H9 (cell line): ENCODE data around the gene RNLS. TPM values are rescaled to one million over a fixed set of nuclear protein-coding genes. Genes with fewer than 3 reads are reported as not detected.

Source experiments
- DNase-seq: peaks from one replicate; pipeline ENCODE4 v3.0.0-alpha.2; 2017
- H2AFZ ChIP-seq: one replicate; pipeline ENCODE4 v1.6.1; 2013; ENCODE audit warnings: mild to moderate bottlenecking, low read length, control low read depth, moderate library complexity
- H2AK5ac ChIP-seq: 2 replicates; pipeline ENCODE4 v1.6.1; 2013; ENCODE audit warnings: low read length, control low read depth, mixed read lengths; ENCODE audit not compliant: insufficient read length
- H2BK120ac ChIP-seq: one replicate; pipeline ENCODE4 v1.6.1; 2013; ENCODE audit warnings: low read depth, mild to moderate bottlenecking, low read length, control low read depth, inconsistent platforms; ENCODE audit not compliant: poor library complexity, severe bottlenecking
- H2BK12ac ChIP-seq: 2 replicates; pipeline ENCODE4 v1.6.1; 2013; ENCODE audit warnings: low read length, control low read depth, mixed read lengths, low read depth; ENCODE audit not compliant: insufficient read length
- H2BK15ac ChIP-seq: 2 replicates; pipeline ENCODE4 v1.6.1; 2013; ENCODE audit warnings: low read depth, low read length, control low read depth
- H2BK20ac ChIP-seq: one replicate; pipeline ENCODE4 v1.6.1; 2013; ENCODE audit warnings: low read depth, mild to moderate bottlenecking, low read length, control low read depth, inconsistent platforms; ENCODE audit not compliant: poor library complexity, severe bottlenecking
- H2BK5ac ChIP-seq: 2 replicates; pipeline ENCODE4 v1.6.1; 2013; ENCODE audit warnings: low read length, control low read depth, mixed read lengths; ENCODE audit not compliant: insufficient read length
- H3K14ac ChIP-seq: 2 replicates; pipeline ENCODE4 v1.6.1; 2013; ENCODE audit warnings: low read length, control low read depth; ENCODE audit not compliant: insufficient read depth
- H3K18ac ChIP-seq: 2 replicates; pipeline ENCODE4 v1.6.1; 2013; ENCODE audit warnings: low read depth, mild to moderate bottlenecking, mixed read lengths, low read length, control low read depth; ENCODE audit not compliant: insufficient read length
- H3K23ac ChIP-seq: 2 replicates; pipeline ENCODE4 v1.6.1; 2013; ENCODE audit warnings: low read length, control low read depth, mixed read lengths, low read depth; ENCODE audit not compliant: insufficient read length
- H3K23me2 ChIP-seq: 2 replicates; pipeline ENCODE4 v1.6.1; 2013; ENCODE audit warnings: low read depth, mild to moderate bottlenecking, mixed read lengths, low read length, control low read depth; ENCODE audit not compliant: insufficient read length, poor library complexity, severe bottlenecking
- H3K27ac ChIP-seq: 2 replicates; pipeline ENCODE4 v1.5.1; 2013; ENCODE audit warnings: low read length, control low read depth, mixed read lengths, low read depth; ENCODE audit not compliant: insufficient read length
- H3K27me3 ChIP-seq: 2 replicates; pipeline ENCODE4 v1.6.1; 2013; ENCODE audit warnings: low read length, control low read depth, inconsistent platforms; ENCODE audit not compliant: insufficient read depth
- H3K4ac ChIP-seq: 2 replicates; pipeline ENCODE4 v1.6.1; 2013; ENCODE audit warnings: low read depth, mild to moderate bottlenecking, control low read depth, inconsistent platforms, low read length, moderate library complexity
- H3K4me1 ChIP-seq: 2 replicates; pipeline ENCODE4 v1.6.1; 2013; ENCODE audit warnings: low read length, control low read depth, inconsistent platforms; ENCODE audit not compliant: insufficient read depth
- H3K4me2 ChIP-seq: 2 replicates; pipeline ENCODE4 v1.6.1; 2013; ENCODE audit warnings: low read length, control low read depth, mixed read lengths; ENCODE audit not compliant: insufficient read length, insufficient read depth
- H3K56ac ChIP-seq: 2 replicates; pipeline ENCODE4 v1.6.1; 2013; ENCODE audit warnings: low read depth, mild to moderate bottlenecking, mixed read lengths, low read length, control low read depth; ENCODE audit not compliant: insufficient read length
- H3K79me1 ChIP-seq: 2 replicates; pipeline ENCODE4 v1.6.1; 2013; ENCODE audit warnings: low read depth, mild to moderate bottlenecking, moderate library complexity, low read length, control low read depth, inconsistent platforms; ENCODE audit not compliant: insufficient read depth, poor library complexity, severe bottlenecking
- H3K79me2 ChIP-seq: 2 replicates; pipeline ENCODE4 v1.6.1; 2013; ENCODE audit warnings: low read length, control low read depth, inconsistent platforms; ENCODE audit not compliant: insufficient read depth
- H3K9ac ChIP-seq: 2 replicates; pipeline ENCODE4 v1.6.1; 2013; ENCODE audit warnings: low read length, control low read depth, mixed read lengths; ENCODE audit not compliant: insufficient read length; ENCODE audit errors: extremely low read depth
- H3K9me3 ChIP-seq: one replicate; pipeline ENCODE4 v1.6.1; 2013; ENCODE audit warnings: low read depth, low read length, inconsistent platforms; ENCODE audit not compliant: control insufficient read depth
- H3T11ph ChIP-seq: one replicate; pipeline ENCODE4 v1.6.1; 2013; ENCODE audit warnings: mild to moderate bottlenecking, low read length, control low read depth, inconsistent platforms
- H4K20me1 ChIP-seq: one replicate; pipeline ENCODE4 v1.6.1; 2013; ENCODE audit not compliant: control insufficient read depth, insufficient read length, insufficient read depth
- H4K5ac ChIP-seq: 2 replicates; pipeline ENCODE4 v1.6.1; 2013; ENCODE audit warnings: low read depth, mild to moderate bottlenecking, mixed read lengths, low read length, control low read depth; ENCODE audit not compliant: insufficient read length
- H4K8ac ChIP-seq: replicated peaks from 2 replicates; pipeline ENCODE4 v1.6.1; 2013; ENCODE audit warnings: low read length, control low read depth, mixed read lengths, low read depth; ENCODE audit not compliant: insufficient read length
- H4K91ac ChIP-seq: 2 replicates; pipeline ENCODE4 v1.6.1; 2013; ENCODE audit warnings: low read depth, mild to moderate bottlenecking, moderate library complexity, mixed read lengths, low read length, control low read depth; ENCODE audit not compliant: insufficient read length
- H3K27ac Mint-ChIP-seq, 3 experiments: 2 replicates in 2 of 3; 3 replicates in 1 of 3; pipeline ENCODE4 v1.8.0; 2020 to 2021; ENCODE audit warnings: mixed read lengths in 3 of 3, mild to moderate bottlenecking in 1 of 3, moderate library complexity in 1 of 3
- H3K27me3 Mint-ChIP-seq: 2 replicates; pipeline ENCODE4 v1.8.0; 2021; ENCODE audit warnings: low read depth, mild to moderate bottlenecking, moderate library complexity, mixed read lengths
- H3K36me3 Mint-ChIP-seq, 3 experiments: 2 replicates in 2 of 3; 3 replicates in 1 of 3; pipeline ENCODE4 v1.8.0; 2020 to 2021; ENCODE audit warnings: low read depth in 3 of 3, mixed read lengths in 3 of 3; ENCODE audit not compliant: insufficient read depth in 1 of 3
- H3K4me1 Mint-ChIP-seq, 2 experiments: 2 replicates each; pipeline ENCODE4 v1.8.0; 2020; ENCODE audit warnings: mixed read lengths in 2 of 2
- H3K4me3 Mint-ChIP-seq, 2 experiments: 2 replicates in 1 of 2; 3 replicates in 1 of 2; pipeline ENCODE4 v1.8.0; 2020 to 2021; ENCODE audit warnings: mild to moderate bottlenecking in 2 of 2, mixed read lengths in 2 of 2, moderate library complexity in 1 of 2
- H3K9me3 Mint-ChIP-seq, 2 experiments: 2 replicates in 1 of 2; 3 replicates in 1 of 2; pipeline ENCODE4 v1.8.0; 2020; ENCODE audit warnings: mild to moderate bottlenecking in 2 of 2, mixed read lengths in 2 of 2, moderate library complexity in 1 of 2
- CTCF ChIP-seq: fragments of 200-600 bp; sonication (generic); conservative IDR thresholded peaks from 3 replicates; pipeline ENCODE4 v1.8.0; 2021; ENCODE audit warnings: antibody characterized with exemption, mild to moderate bottlenecking
- WGBS: extraction: QIAGEN DNeasy Blood & Tissue Kit; methylation state at CpG from one replicate; pipeline ENCODE4 v1.1.7; 2013; ENCODE audit warnings: missing lambda C conversion rate, low lambda C conversion rate, mixed read lengths; ENCODE audit not compliant: insufficient read length; ENCODE audit errors: extremely low coverage; 5-methylcytosine and 5-hydroxymethylcytosine counted together
- total RNA-seq: library from RNA; stranded (reverse); gene quantifications from 2 replicates; pipeline ENCODE4 v1.2.1, GENCODE V29; 2021

The RNLS gene
- total RNA-seq, 1 experiment from 2014 or later = 7.5 TPM

DNA sequence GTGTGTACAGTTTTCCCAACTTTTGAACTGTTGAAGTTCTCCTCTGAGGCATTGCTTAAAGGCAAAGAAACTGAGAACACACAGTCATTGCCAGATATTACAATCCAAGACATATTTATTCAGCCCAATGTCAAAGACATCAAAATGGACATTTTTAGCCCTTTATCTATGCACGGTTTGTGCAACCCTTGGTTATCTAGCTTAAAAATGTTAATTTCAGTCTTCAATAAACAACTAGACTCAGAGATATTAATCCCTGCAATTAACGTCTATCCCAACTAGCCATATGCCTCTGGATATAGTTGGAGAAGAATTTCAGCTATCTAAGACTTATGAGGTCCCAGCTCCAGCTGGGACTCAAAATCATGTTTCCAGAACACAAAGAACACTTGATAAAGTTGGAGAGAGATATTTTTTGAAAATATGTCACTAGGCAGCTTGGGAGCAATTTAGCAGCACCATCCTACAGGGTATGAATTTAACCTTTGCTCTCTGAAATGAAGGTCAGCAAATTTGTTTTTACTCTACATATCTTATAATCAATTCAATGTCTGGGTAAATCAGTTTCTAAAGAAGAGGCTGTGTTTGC lies 357.0 kb downstream of the RNLS start:
- no peaks in the 10 kb centered on the region; a peak in 1 of 7 replicates for H3K36me3 Mint-ChIP-seq
- no CpG with 5 or more reads among the region's 2 CpGs for WGBS

More for the DNA sequence above, 357.0 kb downstream of the RNLS start:
- H4K8ac ChIP-seq = no peak overlapping the region
- Mint-ChIP-seq H3K27ac (no peak overlapping the region), H3K4me3 (no peak overlapping the region), H3K4me1 (peaks cover 6 to 14% of the 10 kb centered on the region in 2 experiments), H3K27me3 (no peaks in the 10 kb centered on the region), H3K9me3 (no peaks in the 10 kb centered on the region; a peak in 2 of 5 replicates)
- H2BK12ac ChIP-seq = no peak overlapping the region
- H3K56ac ChIP-seq = no peak overlapping the region
- no peak overlapping the region for H3K23ac ChIP-seq
- H4K20me1 ChIP-seq = no peaks in the 10 kb centered on the region
- H4K91ac ChIP-seq = no peak overlapping the region
- no peaks in the 10 kb centered on the region for H3K27me3 ChIP-seq
- no peak overlapping the region for H2BK15ac ChIP-seq
- no peak overlapping the region for H2BK120ac ChIP-seq
- H3K18ac ChIP-seq = no peak overlapping the region
- H3K79me1 ChIP-seq = no peaks in the 10 kb centered on the region
- no peaks in the 10 kb centered on the region for H3K79me2 ChIP-seq
- no peak overlapping the region for H3K27ac ChIP-seq
- no peaks in the 10 kb centered on the region for H3K23me2 ChIP-seq
- no peak overlapping the region for H2AK5ac ChIP-seq
- no peak for DNase-seq
- H3K4ac ChIP-seq = no peak overlapping the region
- H2BK5ac ChIP-seq = no peak overlapping the region
- no peak overlapping the region for H3K4me2 ChIP-seq
- no peak overlapping the region for H2BK20ac ChIP-seq
- H2AFZ ChIP-seq = no peak overlapping the region
- no peak overlapping the region for H3T11ph ChIP-seq
- no peak overlapping the region for H4K5ac ChIP-seq
- TF ChIP-seq CTCF = no peak
- H3K4me1 ChIP-seq = no peaks in the 10 kb centered on the region
- H3K9me3 ChIP-seq = no peaks in the 10 kb centered on the region
- no peak overlapping the region for H3K9ac ChIP-seq
- H3K14ac ChIP-seq = no peak overlapping the region

Other genes with a start within 250 kb of the RNLS start
- gene LIPJ, start 3.4 kb upstream of the RNLS start, total RNA-seq = not detected in 2 replicates
- gene LIPF, start 81.1 kb upstream of the RNLS start, total RNA-seq = not detected in 2 replicates
- not detected in 2 replicates for gene LIPK, start 122.9 kb upstream of the RNLS start, total RNA-seq
- gene LIPN, start 176.7 kb upstream of the RNLS start, total RNA-seq = not detected in 2 replicates
- gene LIPM, start 219.4 kb upstream of the RNLS start, total RNA-seq = not detected in 2 replicates